Central memory CD4-positive, alpha-beta T cell (primary cell): ENCODE measurements around the gene GAMT.

Experiments used
- DNase-seq: peaks from one replicate; pipeline ENCODE4 v3.0.0; 2022

The GAMT gene

DNA sequence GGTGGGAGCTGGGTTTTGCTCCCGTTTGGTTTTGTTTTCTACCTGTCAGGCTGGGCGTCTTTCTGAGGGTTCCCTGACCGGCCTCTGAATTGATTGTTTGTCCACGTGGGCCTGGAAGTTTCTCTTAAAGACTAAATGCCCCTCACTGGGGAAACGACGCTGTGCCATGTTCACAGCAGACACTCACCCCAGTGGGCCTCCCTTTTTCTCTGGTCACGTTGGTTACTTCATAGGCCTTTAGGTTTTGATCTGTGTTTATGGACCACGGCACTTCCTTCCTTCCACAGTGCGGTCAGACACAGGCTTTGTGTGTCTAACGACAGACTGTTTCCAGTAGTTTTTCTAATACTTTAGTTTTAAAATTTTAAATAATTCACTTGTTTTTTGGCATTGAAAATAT is 37.7 kb downstream of the GAMT start:
- peak; percentile 30 for DNase-seq

DNA sequence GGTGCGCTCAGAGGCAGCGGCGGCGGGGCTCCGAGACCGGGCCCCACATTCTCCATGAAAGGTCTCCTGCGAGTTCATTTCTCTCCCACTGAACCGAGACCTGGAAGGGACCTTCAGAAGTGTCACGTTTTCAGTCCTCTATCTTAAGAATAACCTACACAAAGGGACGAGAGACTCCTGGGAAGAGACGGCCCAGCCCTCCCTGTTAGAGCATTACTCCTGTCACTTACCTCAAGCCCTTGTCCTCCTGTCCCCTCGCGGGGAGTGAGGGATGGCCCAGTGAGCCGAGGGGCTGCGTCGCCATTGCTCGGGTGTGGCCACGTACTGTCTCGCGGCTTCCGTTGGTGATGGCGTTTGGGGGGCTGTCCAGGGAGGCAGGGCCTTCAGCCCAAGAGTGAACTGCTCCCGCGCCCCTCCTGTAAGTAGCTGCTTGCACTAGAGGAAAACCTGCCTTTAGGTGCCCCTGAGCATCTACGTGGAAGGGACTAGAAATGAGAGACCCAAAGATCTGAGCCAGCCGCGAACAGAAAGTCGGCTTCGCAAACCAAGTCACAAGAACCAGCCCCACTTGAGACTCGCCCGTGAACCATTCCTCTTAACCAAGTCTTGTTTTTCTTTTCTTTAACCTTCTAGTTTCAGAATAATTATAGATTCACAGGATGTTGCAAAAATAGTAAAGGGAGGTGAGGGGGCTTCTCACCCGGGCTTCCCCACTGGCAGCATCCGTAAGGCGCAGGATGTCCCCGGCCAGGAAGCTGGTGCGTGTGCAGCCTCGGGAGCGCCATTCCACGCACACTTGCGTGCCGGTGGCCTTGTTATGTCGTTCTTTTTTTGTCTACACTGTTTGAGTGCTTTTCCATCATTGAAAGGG is 38.7 kb downstream of the GAMT start:
- DNase-seq, result no peak

DNA sequence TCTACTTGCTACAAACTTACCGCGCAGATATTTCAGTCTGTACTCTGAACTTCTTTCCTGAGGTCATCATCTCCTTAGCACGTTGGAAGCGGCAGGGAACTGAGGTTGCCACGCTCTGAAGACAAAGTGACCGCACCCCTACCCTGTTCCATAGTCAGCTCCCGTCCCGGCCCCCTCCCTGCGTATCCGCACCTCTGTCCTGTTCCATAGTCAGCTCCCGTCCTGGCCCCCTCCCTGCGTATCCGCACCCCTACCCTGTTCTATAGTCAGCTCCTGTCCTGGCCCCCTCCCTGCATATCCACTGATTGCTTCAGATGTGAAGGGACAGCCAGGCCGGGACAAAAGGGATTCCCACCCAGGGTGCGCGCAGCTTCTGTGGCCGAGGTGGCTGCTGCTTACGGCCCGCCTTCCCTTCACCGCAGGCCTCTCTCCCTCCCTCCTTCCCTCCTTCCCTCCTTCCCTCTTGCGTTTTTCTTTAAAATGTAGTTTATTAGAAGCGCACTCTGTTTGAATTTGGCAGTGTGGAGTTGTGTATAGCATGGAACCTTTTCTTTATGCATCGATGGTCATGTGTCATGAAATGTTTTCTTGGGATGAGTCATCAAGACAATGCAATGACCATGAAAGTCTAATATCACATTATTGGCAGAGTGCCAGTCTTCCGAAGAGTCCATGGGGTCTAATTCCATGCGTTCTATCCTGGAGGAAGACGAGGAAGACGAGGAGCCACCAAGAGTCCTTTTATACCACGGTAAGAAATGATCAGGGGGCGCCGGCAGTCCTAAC is 39.5 kb downstream of the GAMT start:
- no peak for DNase-seq

DNA sequence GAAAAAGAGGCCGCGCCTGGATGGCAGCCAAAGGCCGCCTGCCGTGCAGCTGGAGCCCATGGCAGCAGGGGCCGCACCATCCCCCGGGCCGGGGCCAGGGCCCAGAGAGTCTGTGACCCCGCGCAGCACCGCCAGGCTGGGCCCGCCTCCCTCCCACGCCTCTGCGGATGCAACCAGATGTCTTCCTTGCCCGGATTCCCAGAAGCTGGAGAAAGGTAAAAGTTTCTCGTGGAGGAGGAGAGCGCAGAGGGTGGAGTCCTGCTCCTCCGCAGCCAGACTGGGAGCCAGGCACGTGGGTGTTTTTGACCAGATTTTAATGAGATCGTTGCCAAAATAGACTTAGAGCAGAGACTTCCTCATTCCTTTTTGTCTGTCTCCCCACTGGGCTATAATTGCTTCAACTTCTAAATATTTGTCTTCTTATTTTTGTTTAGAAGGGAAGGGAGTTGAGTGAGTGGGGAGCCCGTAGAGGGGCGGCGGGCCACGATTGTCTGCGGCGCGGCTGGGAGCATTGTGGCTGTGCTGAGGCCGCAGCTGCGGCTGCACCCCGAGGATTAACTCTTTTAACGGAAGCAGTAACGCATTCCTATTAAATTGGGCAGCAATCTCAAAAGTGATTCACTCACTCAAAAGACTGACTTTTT is 40.4 kb downstream of the GAMT start:
- DNase-seq, result no peak

DNA sequence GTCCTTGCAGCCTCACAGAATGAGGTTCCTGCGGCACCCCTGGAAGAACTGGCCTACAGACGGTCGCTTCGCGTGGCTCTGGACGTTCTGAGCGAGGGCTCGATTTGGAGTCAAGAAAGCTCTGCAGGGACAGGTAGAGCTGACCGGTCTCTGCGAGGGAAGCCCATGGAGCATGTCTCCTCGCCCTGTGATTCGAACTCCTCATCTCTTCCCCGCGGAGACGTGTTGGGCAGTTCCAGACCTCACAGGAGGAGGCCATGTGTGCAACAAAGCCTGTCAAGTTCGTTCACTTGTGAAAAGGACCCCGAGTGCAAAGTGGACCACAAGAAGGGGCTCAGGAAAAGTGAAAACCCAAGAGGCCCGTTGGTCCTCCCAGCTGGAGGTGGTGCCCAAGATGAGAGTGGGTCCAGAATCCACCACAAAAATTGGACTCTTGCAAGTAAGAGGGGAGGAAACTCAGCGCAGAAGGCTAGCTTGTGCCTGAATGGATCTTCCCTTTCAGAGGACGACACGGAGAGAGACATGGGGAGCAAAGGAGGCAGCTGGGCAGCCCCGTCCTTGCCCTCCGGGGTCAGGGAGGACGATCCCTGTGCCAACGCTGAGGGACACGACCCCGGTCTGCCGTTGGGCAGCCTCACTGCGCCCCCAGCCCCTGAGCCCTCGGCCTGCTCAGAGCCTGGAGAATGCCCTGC is 41.1 kb downstream of the GAMT start:
- no peak for DNase-seq

DNA sequence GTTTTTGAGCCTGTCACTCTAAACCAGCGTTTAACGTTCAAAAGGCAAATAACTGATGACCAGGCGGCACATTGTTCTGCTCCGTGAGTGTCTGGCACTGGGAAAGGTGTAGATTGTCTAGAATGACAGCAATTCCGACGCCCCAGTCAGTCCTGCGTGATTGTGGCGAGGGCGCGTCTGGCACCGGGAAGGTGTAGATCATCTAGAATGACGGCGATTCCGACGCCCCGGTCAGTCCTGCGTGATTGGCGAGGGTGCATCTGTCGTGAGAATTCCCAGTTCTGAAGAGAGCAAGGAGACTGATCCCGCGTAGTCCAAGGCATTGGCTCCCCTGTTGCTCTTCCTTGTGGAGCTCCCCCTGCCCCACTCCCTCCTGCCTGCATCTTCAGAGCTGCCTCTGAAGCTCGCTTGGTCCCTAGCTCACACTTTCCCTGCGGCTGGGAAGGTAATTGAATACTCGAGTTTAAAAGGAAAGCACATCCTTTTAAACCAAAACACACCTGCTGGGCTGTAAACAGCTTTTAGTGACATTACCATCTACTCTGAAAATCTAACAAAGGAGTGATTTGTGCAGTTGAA is 43.7 kb downstream of the GAMT start:
- DNase-seq, result no peak

DNA sequence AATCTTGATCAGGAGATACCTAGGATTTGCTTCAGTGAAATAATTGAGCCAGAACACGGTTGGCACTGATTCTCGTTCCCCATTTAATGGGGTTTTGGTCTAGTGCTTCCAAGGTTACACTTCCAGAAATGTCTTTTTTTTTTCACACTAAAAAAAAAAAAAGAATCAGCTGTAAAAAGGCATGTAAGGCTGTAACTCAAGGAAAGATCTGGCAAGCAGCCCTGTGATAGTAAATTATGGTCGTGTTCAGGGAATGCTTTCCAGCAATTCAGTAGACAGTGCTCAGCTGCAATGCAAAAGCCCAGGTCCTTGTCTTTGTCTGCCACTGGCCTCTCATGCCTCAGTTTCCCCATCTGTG is 44.9 kb downstream of the GAMT start:
- DNase-seq, result no peak

DNA sequence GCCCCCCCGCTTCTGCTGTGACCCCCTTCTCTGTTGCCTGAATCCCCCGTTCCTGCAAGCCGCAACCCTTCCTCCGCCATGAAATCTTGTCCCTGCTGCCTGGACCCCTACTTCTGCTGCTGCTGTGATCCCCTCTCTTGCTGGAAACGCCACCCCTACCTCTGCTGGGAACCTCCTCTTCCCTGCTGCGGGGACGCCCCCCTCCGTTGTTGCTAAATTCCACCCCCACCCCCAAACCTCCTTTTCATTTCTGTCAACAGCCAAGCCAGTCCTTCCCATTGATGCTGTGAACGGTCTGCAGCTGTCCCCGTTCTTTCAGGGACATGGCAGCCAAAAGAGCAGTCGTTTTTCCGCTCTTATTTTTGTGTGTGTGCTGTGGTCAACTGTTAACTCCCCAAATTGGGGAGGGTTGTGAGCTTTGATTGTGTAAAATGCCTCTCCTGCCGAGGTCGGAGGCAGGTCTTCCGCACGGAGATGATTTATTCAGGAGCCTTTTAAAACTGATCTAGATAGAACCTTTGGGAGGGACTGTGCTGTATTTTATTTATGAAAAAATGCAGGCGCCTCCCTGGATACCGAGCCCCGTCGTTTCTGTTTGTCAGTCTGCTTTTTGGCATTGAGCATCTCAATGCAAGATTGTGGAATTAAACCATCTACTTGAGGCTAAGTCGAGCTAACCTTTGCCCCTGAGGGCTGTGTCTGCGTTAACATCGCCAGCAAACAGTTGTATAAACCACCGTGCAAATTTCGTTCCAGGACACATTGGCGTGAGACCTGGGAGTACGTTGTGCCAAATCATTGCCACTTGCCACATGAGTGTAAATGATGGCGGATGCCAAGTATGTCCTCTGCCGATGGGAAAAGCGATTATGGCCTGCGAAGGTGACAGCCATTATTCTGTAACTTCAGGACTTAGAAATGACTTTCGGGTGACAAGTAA is 45.5 kb downstream of the GAMT start:
- DNase-seq, result no peak

DNA sequence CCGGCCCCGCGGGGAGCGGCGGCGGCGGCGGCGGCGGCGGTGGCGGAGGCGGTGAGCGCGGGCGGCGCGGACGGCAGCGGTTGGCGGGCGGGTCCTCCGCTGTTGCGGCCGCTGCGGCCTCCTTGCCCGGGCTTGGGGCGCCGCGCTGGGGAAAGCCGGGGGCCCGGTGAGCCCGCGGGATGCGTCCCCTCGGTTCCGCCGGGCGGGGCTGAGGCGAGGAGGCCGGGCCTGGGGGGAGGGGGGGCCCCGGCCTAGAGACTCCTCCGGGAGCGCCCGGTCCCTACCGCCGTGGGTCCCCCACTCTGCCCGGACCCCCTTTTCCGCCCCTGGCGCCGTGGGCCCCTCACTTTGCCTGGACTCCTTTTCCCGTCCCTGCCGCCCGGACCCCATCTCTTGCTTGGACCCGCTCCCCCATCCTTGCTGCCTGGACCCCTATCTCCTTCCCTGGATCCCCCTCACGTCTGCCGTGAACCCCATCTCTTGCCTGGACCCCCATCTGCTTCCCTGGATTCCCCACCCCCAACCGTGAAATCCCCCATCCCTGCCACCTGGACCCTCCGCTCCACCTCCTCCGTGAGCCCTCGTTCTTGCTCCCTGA is 46.3 kb downstream of the GAMT start:
- DNase-seq, result no peak

DNA sequence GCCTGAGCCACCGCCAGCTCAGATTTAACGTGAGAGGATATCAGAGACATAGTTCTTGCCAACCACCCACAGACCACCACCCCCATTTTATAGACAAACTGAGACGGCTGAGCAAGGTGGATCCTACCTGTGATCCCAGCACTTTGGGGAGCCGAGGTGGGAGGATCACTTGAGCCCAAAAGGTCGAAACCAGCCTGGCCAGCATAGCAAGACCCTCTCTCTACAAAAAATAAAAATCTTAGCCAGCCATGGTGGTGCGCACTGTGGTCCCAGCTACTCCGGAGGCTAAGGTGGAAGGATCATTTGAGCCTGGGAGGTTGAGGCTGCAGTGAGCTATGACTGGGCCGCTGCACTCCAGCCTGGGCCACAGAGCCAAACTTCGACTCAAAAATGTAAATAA is 48.2 kb downstream of the GAMT start:
- no peak for DNase-seq

DNA sequence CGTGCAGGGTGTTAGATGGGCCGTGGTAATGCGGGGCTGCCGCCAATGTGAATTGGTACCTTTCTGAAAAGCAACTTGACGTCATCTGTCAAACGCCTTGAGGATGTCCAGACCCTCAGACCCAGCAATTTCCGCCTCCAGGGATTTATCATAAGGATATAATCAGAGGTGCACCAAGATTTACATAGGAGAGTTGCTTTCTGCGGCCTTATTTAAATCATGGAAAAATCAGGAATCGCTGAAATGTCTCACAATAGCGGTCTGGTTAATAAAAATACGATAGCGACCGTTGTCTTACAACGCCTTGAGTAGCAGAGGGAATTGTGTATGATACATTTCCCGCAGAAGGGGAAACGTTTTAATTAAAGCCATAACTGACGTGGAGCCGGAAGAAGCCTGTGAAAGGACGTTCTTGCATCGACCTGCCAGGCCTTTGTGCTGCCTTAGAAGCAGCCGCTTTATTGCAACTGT is 49.9 kb downstream of the GAMT start:
- DNase-seq, result no peak

DNA sequence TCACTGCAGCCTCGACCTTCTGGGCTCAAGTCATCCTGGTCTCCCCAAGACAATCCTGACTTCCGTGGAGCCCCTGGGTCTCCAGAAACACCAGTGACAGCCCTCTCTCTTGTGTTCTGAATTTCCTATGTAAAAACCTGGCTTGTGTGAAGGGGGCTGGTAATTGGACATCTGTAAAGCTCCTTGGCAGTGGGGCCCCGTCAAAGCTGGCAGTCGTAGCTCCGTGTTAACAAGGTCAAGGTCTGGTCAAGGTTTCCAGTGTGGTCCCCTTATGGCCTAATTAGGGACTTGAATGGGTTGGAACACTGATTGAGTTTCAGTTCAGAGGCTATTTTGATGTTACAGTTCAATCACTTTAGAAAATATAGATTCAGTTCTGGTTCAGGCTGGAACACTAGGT is 50.5 kb downstream of the GAMT start:
- no peak for DNase-seq

DNA sequence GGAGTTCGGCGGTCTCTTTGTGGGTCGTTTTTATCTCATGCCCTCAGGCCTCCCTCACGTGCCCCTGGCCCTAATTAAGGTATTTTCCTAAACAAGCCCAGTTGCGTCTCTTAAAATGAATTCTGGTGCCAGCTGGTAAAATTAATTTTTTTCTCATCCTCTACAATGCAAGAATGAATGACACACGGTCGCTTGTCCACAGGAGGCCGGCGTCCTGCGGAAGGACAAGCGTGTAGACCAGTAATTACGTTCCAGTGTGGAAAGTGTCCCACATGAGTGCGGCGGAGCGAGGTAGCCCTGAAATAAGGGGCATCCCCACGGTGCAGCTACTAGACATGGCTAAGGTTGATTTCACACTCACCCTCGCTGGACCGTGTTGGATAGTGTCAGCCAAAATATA is 52.1 kb downstream of the GAMT start:
- no peak for DNase-seq
